OCI-LY7 (cell line): ENCODE data around the gene FBXL14.

ENCODE experiments used
- EZH2phosphoT487 ChIP-seq: fragments of 200-600 bp; sonication (generic); IDR thresholded peaks from 2 replicates; pipeline ENCODE4 v1.6.1; 2018; ENCODE audit warnings: low read depth, borderline replicate concordance, mild to moderate bottlenecking, mixed run types, antibody characterized with exemption, low read length, moderate library complexity, mixed read lengths
- TF ChIP-seq, protein P1 (sequence below): fragments of 200-600 bp; sonication (generic); conservative IDR thresholded peaks from 2 replicates; pipeline ENCODE4 v1.5.1; 2014; ENCODE audit warnings: mild to moderate bottlenecking, antibody characterized with exemption, low read length, moderate library complexity, mixed read lengths

GRCh38 chr12:1523558-1524050, 70.8 kb downstream of the FBXL14 start:
- TF ChIP-seq, protein P1, sequence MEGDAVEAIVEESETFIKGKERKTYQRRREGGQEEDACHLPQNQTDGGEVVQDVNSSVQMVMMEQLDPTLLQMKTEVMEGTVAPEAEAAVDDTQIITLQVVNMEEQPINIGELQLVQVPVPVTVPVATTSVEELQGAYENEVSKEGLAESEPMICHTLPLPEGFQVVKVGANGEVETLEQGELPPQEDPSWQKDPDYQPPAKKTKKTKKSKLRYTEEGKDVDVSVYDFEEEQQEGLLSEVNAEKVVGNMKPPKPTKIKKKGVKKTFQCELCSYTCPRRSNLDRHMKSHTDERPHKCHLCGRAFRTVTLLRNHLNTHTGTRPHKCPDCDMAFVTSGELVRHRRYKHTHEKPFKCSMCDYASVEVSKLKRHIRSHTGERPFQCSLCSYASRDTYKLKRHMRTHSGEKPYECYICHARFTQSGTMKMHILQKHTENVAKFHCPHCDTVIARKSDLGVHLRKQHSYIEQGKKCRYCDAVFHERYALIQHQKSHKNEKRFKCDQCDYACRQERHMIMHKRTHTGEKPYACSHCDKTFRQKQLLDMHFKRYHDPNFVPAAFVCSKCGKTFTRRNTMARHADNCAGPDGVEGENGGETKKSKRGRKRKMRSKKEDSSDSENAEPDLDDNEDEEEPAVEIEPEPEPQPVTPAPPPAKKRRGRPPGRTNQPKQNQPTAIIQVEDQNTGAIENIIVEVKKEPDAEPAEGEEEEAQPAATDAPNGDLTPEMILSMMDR, result no peak
- no peak for TF ChIP-seq EZH2phosphoT487
